Measurements from ENCODE around the gene HRH4. TPM values are rescaled to one million over a fixed set of nuclear protein-coding genes. Genes with fewer than 3 reads are reported as not detected.

Gene HRH4
- total and polyA plus RNA-seq, 10 of the 15 experiments (the other 5 are each of a cell fraction or from before 2014, with no cell fraction given) = not detected

- Histone ChIP-seq H3K36me3 (ENCODE audit: control insufficient read depth in 2 of 2, insufficient read depth in 2 of 2, low read length in 1 of 2) (no peaks in the 10 kb centered on the region), H3K4me3 (no peak overlapping the region), H3K9me3 (replicated peaks; ENCODE audit: control insufficient read depth, insufficient read depth, low read length) (no peaks in the 10 kb centered on the region), H2AFZ (ENCODE audit: control insufficient read depth, low read depth, low read length) (no peak overlapping the region), H3K27me3 (replicated peaks in 1 of 2; ENCODE audit: control insufficient read depth in 2 of 2, insufficient read depth in 2 of 2, low read length in 1 of 2) (0 out of 4 replicates have a peak, but pooled peaks cover 0 to 2% of the 10 kb centered on the region in 2 experiments), H3K4me2 (ENCODE audit: control insufficient read depth, insufficient read depth) (no peak overlapping the region), H4K20me1 (ENCODE audit: control insufficient read depth, insufficient read depth) (no peaks in the 10 kb centered on the region), H3K4me1 (ENCODE audit: control insufficient read depth, insufficient read depth, low read length) (no peaks in the 10 kb centered on the region), H3K9ac (ENCODE audit: control insufficient read depth, insufficient read depth, low read length) (no peak overlapping the region), H3K27ac (ENCODE audit: control insufficient read depth, insufficient read depth) (no peak overlapping the region), H3K79me2 (ENCODE audit: control insufficient read depth, insufficient read depth, low read length) (no peaks in the 10 kb centered on the region)
- in situ Hi-C loops (cut with MboI) = no loop called here
- no TSS peak for BruUV-seq (replicated peaks)
- FAIRE-seq = no peak
- DNase-seq (ENCODE audit: low read depth, low spot score) = no peak
- intact Hi-C loops (cut with micrococcal nuclease; ENCODE audit: unreplicated experiment) = no loop called here
- RAD21 ChIA-PET (ENCODE audit: unreplicated experiment) = no interaction called here
- 32% methylated on average over 3 of the region's 3 CpGs for WGBS (ENCODE audit: insufficient coverage, insufficient replicate concordance, low lambda C conversion rate, missing lambda C conversion rate)
- POLR2A ChIA-PET = no interaction called here
- SMC1A ChIA-PET (ENCODE audit: uncharacterized antibody, unreplicated experiment) = no interaction called here
- no peak for TF ChIP-seq CHD1 (IDR thresholded peaks at IDR 0.05; ENCODE audit: low read depth, low read length)
- TF ChIP-seq MTA2 (IDR thresholded peaks at IDR 0.05; ENCODE audit: low read depth) = no peak
- no peak for TF ChIP-seq ZBED1 (IDR thresholded peaks at IDR 0.05; ENCODE audit: borderline replicate concordance)
- TF ChIP-seq SIX5 (IDR thresholded peaks at IDR 0.05; ENCODE audit: low read depth, low read length, severe bottlenecking) = no peak
- no peak for TF ChIP-seq MYC (IDR thresholded peaks at IDR 0.05; ENCODE audit: insufficient read depth, insufficient read length, insufficient replicate concordance, low read length, severe bottlenecking)
- no peak for TF ChIP-seq KLF5 (IDR thresholded peaks at IDR 0.05; ENCODE audit: partially characterized antibody)
- TF ChIP-seq HDGF (IDR thresholded peaks at IDR 0.05) = no peak
- no peak for TF ChIP-seq ZNF622 (IDR thresholded peaks at IDR 0.05)
- TF ChIP-seq HDAC6 (IDR thresholded peaks at IDR 0.05; ENCODE audit: unreplicated experiment) = no peak
- TF ChIP-seq BCL3 (IDR thresholded peaks at IDR 0.05; ENCODE audit: borderline replicate concordance, insufficient read depth, low read depth, low read length, poor library complexity, severe bottlenecking) = no peak
- no peak for TF ChIP-seq CBX3 (IDR thresholded peaks at IDR 0.05; ENCODE audit: borderline replicate concordance, low read depth)
- TF ChIP-seq ZNF24 (IDR thresholded peaks at IDR 0.05) = no peak
- TF ChIP-seq ZNF687 (IDR thresholded peaks at IDR 0.05) = no peak
- no peak for TF ChIP-seq EZH2 (IDR thresholded peaks at IDR 0.05; ENCODE audit: borderline replicate concordance, control insufficient read depth, low read depth, low read length)
- no peak for TF ChIP-seq ZBTB40 (IDR thresholded peaks at IDR 0.05; ENCODE audit: borderline replicate concordance)
- ATAC-seq = no peak
- CTCF ChIA-PET = interaction anchor here (2.1 to 3.8 kb wide), 2 partner anchors 9 to 27 kb away, joined by 8 to 17 read pairs; no protein-coding TSS in a partner anchor
Observed at GRCh38 chr18:24516261-24516660, 55.8 kb downstream of the HRH4 start.

Measured in GM12878 (cell line).